ENCODE results near the gene IQSEC1.

The IQSEC1 gene

DNA sequence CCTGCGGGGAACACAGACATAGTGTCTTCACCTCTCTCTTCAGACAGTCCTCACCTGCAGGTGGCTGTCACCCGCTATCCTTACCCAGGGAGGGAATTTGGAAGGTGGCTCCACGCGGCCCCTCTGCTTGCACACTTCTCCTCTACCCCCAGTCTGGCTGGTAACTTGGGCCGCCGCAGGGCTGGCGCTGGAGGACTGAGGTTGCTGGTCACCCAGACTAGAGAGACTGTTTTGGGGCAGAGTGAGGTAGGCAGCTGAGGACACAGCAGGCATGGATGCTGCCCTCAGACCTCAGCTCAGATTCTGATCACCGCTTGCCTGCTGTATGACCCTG, 12.6 kb upstream of the IQSEC1 start:
- DNase-seq (ENCODE audit: low read depth in 2 of 2), result no peak

DNA sequence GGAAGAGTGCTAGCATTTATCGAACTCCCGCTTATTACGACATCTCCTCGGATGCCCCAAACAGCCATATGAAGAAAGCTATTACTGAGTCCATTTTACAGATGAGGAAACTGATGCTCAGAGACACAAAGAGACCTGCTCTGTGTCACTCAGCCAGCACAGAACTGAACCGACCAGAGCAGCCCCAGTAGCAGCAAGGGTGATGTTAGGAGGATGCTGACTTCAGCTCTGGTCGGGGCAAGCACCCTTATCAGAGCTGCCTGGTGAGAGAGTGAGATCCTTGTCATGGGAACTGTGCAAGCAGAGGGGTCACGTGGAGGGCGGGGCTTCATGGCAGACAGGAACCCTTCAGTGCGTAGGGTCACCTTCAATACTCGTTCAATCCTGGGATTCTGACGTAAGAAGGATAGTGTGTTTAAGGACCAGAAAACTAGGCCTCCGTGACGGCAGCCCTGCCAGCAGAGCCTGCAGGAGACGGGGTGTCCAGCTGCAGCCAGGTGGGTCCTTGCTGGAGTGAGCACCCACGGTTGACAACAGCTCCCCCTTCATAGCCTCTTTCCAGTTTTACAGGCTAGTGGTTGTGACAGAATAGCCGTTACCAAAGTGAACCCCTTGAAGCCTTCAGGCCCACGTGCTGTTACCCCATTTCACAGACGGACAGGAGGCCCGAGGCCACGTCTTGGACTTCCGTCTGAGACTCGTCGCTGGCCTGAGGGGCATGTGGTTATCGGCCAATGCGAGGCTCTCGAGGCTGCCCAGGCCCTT, 12.0 kb upstream of the IQSEC1 start:
- no peak for DNase-seq (ENCODE audit: low read depth in 2 of 2)

- DNase-seq (ENCODE audit: low read depth in 2 of 2), result no peak
These were observed 10.7 kb upstream of the IQSEC1 start for GRCh38 chr3:13083898-13084297.

- no peak for DNase-seq (ENCODE audit: low read depth in 2 of 2)
These were observed 10.0 kb upstream of the IQSEC1 start for GRCh38 chr3:13083254-13083653.

GRCh38 chr3:13082677-13083076, 9.4 kb upstream of the IQSEC1 start:
- DNase-seq (ENCODE audit: low read depth in 2 of 2), result no peak

GRCh38 chr3:13081603-13082360, 8.6 kb upstream of the IQSEC1 start:
- DNase-seq (ENCODE audit: low read depth in 2 of 2), result no peak

GRCh38 chr3:13080591-13080990, 7.4 kb upstream of the IQSEC1 start:
- no peak for DNase-seq (ENCODE audit: low read depth in 2 of 2)

DNA sequence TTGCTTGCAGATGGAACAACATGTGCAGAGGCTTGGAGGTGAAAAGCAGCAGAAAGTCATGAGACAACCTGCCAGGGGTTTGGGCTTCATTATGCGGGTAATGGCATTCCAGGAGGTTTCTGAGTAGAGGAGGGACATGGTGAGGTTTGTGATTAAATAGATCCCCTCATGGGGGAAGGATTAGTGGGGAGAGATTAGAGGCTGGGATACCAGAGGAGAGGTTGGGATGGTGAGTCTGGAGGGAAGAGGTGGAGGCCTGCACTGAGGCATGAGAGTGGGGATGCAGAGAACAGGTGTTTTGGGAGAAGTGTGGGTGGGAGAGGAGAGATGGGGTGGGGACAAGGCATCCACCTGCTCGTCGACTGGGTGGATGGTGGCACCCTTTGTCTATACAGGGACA, 6.8 kb upstream of the IQSEC1 start:
- no peak for DNase-seq (ENCODE audit: low read depth in 2 of 2)

DNA sequence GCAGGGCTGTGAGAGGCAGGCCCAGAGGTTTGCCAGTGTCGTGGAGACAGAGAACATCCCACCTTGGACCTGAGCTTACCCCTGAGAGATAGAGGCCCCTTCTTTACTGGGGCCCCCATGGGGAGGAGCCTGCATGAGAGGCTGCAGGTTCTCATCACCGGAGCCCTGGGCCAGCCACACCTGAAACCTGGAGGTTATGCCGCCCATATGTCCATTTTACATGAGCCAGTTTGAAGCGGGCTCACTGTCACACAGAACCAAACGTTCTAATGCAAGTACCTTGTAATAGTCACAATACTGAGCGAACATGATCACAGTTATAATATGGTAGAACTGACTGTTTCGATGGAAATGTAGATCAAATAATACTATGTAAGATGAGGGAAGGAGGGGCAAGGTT, 6.3 kb upstream of the IQSEC1 start:
- DNase-seq (ENCODE audit: low read depth in 2 of 2), result no peak

GRCh38 chr3:13079051-13079450, 5.8 kb upstream of the IQSEC1 start:
- no peak for DNase-seq (ENCODE audit: low read depth in 2 of 2)

GRCh38 chr3:13078163-13078905, 5.1 kb upstream of the IQSEC1 start:
- no peak for DNase-seq (ENCODE audit: low read depth in 2 of 2)

- no peak for DNase-seq (ENCODE audit: low read depth in 2 of 2)
These were observed 4.4 kb upstream of the IQSEC1 start for GRCh38 chr3:13077431-13078162.

- DNase-seq (ENCODE audit: low read depth in 2 of 2), result no peak
These were observed 2.9 kb upstream of the IQSEC1 start for GRCh38 chr3:13075986-13076654.

DNA sequence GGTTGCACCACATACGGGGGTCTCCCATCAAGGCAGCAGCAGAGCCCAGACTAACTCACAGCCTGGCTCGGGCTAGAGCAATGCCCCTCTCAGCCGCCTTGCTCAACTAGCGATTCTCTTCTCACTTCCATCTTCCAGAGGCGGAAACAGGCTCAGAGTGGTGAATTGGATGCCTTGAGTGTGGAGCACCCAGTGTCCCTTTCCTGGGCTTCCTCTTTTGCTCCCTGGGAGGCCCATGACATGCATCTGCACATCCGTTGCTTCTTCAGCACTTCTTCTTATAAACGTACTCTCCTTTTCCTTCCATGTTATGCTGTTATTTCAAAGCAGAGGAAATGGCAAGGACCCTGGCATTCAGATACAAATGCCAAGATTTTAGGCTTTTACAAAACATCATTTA, 2.1 kb upstream of the IQSEC1 start:
- no peak for DNase-seq (ENCODE audit: low read depth in 2 of 2)

- no peak for DNase-seq (ENCODE audit: low read depth in 2 of 2)
These were observed 762 bp upstream of the IQSEC1 start for GRCh38 chr3:13074006-13074375.

- no peak for DNase-seq (ENCODE audit: low read depth in 2 of 2)
These were observed 466 bp downstream of the IQSEC1 start for GRCh38 chr3:13072600-13073325.

DNA sequence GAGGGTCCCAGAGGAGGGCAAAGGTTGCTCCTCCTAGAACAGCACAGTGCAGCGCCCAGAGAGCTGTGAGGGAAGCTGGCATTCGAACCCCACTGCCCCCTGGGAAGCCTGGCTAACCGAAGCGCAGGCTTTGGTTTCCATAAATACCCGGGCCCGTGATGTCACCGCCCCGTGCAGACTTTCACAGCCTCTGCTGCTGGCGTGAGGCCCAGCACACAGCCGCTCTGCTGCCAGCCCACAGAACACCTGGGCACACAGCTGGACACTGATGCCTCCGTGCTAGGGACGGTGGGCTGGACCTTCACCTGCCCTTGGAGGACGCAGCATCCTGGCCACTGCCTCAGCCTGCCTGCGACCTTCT, 1.0 kb downstream of the IQSEC1 start:
- no peak for DNase-seq (ENCODE audit: low read depth in 2 of 2)

- DNase-seq (ENCODE audit: low read depth in 2 of 2), result no peak
These were observed 1.5 kb downstream of the IQSEC1 start for GRCh38 chr3:13071695-13072094.

GRCh38 chr3:13070391-13071070, 2.7 kb downstream of the IQSEC1 start:
- DNase-seq (ENCODE audit: low read depth in 2 of 2), result no peak

GRCh38 chr3:13069495-13069894, 3.7 kb downstream of the IQSEC1 start:
- DNase-seq (ENCODE audit: low read depth in 2 of 2), result peak in 1 of 2 donors; percentile 19
